SU-DHL-6 (cell line): Measurements from ENCODE around the gene STAM2.

ENCODE experiments used
- EZH2phosphoT487 ChIP-seq: fragments of 200-600 bp; sonication (generic), shearing (Covaris generic); conservative IDR thresholded peaks from 2 replicates; pipeline ENCODE4 v1.6.1; 2018; ENCODE audit warnings: mild to moderate bottlenecking, antibody characterized with exemption, low read length, moderate library complexity, mixed read lengths
- TF ChIP-seq, protein P1 (sequence below): fragments of 200-600 bp; sonication (generic); IDR thresholded peaks from one replicate; pipeline ENCODE4 v1.5.1; 2017; ENCODE audit warnings: antibody characterized with exemption, mild to moderate bottlenecking, low read length, moderate library complexity; ENCODE audit not compliant: insufficient read depth, poor library complexity, severe bottlenecking

DNA sequence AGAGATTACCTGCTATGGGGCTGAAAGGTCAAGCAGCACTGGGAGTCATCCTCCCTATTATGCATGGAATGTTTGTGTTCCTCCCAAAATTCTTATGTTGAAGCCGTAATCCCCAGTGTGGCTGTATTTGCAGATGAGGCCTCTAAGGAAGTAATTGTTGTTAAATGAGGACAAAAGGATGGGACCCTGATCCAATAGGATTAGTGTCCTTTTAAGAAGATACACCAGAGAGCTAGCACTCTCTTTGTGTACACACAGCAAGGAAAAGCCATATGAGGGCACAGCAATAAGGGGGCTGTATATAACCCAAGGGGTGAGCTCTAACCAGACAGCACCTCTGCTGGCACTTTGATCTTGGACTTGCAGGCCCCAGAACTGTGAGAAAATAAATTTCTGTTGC is 18.3 kb downstream of the STAM2 start:
- TF ChIP-seq, protein P1, sequence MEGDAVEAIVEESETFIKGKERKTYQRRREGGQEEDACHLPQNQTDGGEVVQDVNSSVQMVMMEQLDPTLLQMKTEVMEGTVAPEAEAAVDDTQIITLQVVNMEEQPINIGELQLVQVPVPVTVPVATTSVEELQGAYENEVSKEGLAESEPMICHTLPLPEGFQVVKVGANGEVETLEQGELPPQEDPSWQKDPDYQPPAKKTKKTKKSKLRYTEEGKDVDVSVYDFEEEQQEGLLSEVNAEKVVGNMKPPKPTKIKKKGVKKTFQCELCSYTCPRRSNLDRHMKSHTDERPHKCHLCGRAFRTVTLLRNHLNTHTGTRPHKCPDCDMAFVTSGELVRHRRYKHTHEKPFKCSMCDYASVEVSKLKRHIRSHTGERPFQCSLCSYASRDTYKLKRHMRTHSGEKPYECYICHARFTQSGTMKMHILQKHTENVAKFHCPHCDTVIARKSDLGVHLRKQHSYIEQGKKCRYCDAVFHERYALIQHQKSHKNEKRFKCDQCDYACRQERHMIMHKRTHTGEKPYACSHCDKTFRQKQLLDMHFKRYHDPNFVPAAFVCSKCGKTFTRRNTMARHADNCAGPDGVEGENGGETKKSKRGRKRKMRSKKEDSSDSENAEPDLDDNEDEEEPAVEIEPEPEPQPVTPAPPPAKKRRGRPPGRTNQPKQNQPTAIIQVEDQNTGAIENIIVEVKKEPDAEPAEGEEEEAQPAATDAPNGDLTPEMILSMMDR = no peak
- no peak for TF ChIP-seq EZH2phosphoT487
